GM12878 (cell line): ENCODE results near the gene LRP1. TPM values are rescaled to one million over a fixed set of nuclear protein-coding genes. Genes with fewer than 3 reads are reported as not detected.
A peak's percentile ranks its signal among the peaks of the same experiment; 100 is the strongest.

Experiments used
- BCL11A ChIP-seq: IDR thresholded peaks from 2 replicates; pipeline ENCODE4 v1.6.1; 2011; ENCODE audit warnings: low read depth, low read length
- CBX3 ChIP-seq: fragments of 200-600 bp; sonication (generic); IDR thresholded peaks from 2 replicates; pipeline ENCODE4 v1.6.1; 2016; ENCODE audit warnings: low read depth, borderline replicate concordance
- CBX5 ChIP-seq: sonication (generic); IDR thresholded peaks from 2 replicates; pipeline ENCODE4 v1.6.1; 2016; ENCODE audit warnings: low read depth, moderate library complexity, mild to moderate bottlenecking, inconsistent platforms
- CEBPB ChIP-seq, 2 experiments: fragments of 150-350 bp in 1 of 2; IDR thresholded peaks; 2 replicates each; pipeline ENCODE4 v1.6.1; 2012 to 2014; ENCODE audit warnings: low read depth in 2 of 2, low read length in 2 of 2, borderline replicate concordance in 1 of 2, inconsistent platforms in 1 of 2
- CHD1 ChIP-seq: IDR thresholded peaks from 2 replicates; pipeline ENCODE4 v1.6.1; 2012; ENCODE audit warnings: low read depth, low read length, improper control_type of control experiment
- EED ChIP-seq: sonication (generic); IDR thresholded peaks from 2 replicates; pipeline ENCODE4 v1.6.1; 2016; ENCODE audit warnings: antibody characterized with exemption, low read depth
- JUND ChIP-seq: IDR thresholded peaks from 2 replicates; pipeline ENCODE4 v1.6.1; 2012; ENCODE audit warnings: low read depth, mild to moderate bottlenecking, low read length, improper control_type of control experiment, moderate library complexity
- KDM1A ChIP-seq: fragments of 200-600 bp; sonication (generic); IDR thresholded peaks from 2 replicates; pipeline ENCODE4 v1.6.1; 2016; ENCODE audit warnings: borderline replicate concordance
- KLF5 ChIP-seq: fragments of 450-650 bp; IDR thresholded peaks from 2 replicates; pipeline ENCODE4 v1.6.1; 2014; ENCODE audit warnings: mild to moderate bottlenecking; ENCODE audit not compliant: partially characterized antibody
- MYB ChIP-seq: fragments of 150-350 bp; IDR thresholded peaks from 2 replicates; pipeline ENCODE4 v1.6.1; 2014; ENCODE audit warnings: mild to moderate bottlenecking, low read depth, low read length, borderline replicate concordance
- POLR2AphosphoS2 ChIP-seq: IDR thresholded peaks from 2 replicates; pipeline ENCODE4 v1.6.1; 2011; ENCODE audit warnings: low read depth, mild to moderate bottlenecking, low read length, improper control_type of control experiment, moderate library complexity
- RFX5 ChIP-seq: IDR thresholded peaks from 2 replicates; pipeline ENCODE4 v1.6.1; 2011; ENCODE audit warnings: low read depth, low read length, improper control_type of control experiment
- RUNX3 ChIP-seq: IDR thresholded peaks from 2 replicates; pipeline ENCODE4 v1.6.1; 2012; ENCODE audit warnings: low read length, inconsistent platforms
- SREBF2 ChIP-seq: IDR thresholded peaks from 2 replicates; pipeline ENCODE4 v1.6.1; 2012; ENCODE audit warnings: mild to moderate bottlenecking, low read length
- TAF1 ChIP-seq: IDR thresholded peaks from 2 replicates; pipeline ENCODE4 v1.6.1; 2011; ENCODE audit warnings: mild to moderate bottlenecking, low read depth, low read length, borderline replicate concordance
- TBL1XR1 ChIP-seq: IDR thresholded peaks from 2 replicates; pipeline ENCODE4 v1.6.1; 2012; ENCODE audit warnings: low read depth, low read length, improper control_type of control experiment
- TCF12 ChIP-seq: IDR thresholded peaks from 2 replicates; pipeline ENCODE4 v1.6.1; 2011; ENCODE audit warnings: low read depth, mild to moderate bottlenecking, low read length
- ZBED1 ChIP-seq: IDR thresholded peaks from 2 replicates; pipeline ENCODE4 v1.6.1; 2016; ENCODE audit warnings: borderline replicate concordance
- polyA plus RNA-seq, 11 experiments: library from polyadenylated mRNA; depleted of rRNA in 4 of 11; unstranded in 6 of 11; stranded (reverse) in 5 of 11; fragments of >200 nt; fragmentation: Nextera tagmentation in 4 of 11; fragmentation: Illumina TruSeq in 1 of 11; extraction: Ambion mirVana in 4 of 11; extraction: Trizol in 1 of 11; gene quantifications; 1 replicate in 1 of 11; 2 replicates in 10 of 11; pipeline versions ENCODE4 v1.2.1 to v1.2.3, GENCODE V29; 2011 to 2016; ENCODE audit warnings: inconsistent platforms in 2 of 11, missing spikeins in 2 of 11, low read depth in 1 of 11
- total RNA-seq, 4 experiments: library from RNA; depleted of rRNA in 3 of 4; stranded (reverse); fragments of >200 nt in 3 of 4; fragmentation: Illumina TruSeq in 1 of 4; extraction: Trizol in 1 of 4; gene quantifications; 2 replicates each; pipeline versions ENCODE4 v1.2.1 to v1.2.3, GENCODE V29; 2013 to 2021
- TF ChIP-seq, protein P1 (sequence below): fragments of 450-650 bp; IDR thresholded peaks from 2 replicates; pipeline ENCODE4 v1.6.1; 2018; ENCODE audit warnings: mild to moderate bottlenecking, low read depth, moderate library complexity; ENCODE audit not compliant: partially characterized antibody
- TF ChIP-seq, protein P2 (sequence below): fragments of 450-650 bp; IDR thresholded peaks from 2 replicates; pipeline ENCODE4 v1.6.1; 2014; ENCODE audit warnings: mild to moderate bottlenecking
- TF ChIP-seq, protein P3 (sequence below): fragments of 450-650 bp; conservative IDR thresholded peaks from 2 replicates; pipeline ENCODE4 v1.6.1; 2017; ENCODE audit warnings: mild to moderate bottlenecking, moderate library complexity
- TF ChIP-seq, protein P4 (sequence below): fragments of 450-650 bp; IDR thresholded peaks from 2 replicates; pipeline ENCODE4 v1.6.1; 2016; ENCODE audit warnings: mild to moderate bottlenecking

The LRP1 gene
- total and polyA plus RNA-seq, 10 of the 15 experiments (the other 5 are each of a cell fraction or from before 2014, with no cell fraction given), result under 0.01 to 1.1 (median 0.20) TPM; not detected in 2

DNA sequence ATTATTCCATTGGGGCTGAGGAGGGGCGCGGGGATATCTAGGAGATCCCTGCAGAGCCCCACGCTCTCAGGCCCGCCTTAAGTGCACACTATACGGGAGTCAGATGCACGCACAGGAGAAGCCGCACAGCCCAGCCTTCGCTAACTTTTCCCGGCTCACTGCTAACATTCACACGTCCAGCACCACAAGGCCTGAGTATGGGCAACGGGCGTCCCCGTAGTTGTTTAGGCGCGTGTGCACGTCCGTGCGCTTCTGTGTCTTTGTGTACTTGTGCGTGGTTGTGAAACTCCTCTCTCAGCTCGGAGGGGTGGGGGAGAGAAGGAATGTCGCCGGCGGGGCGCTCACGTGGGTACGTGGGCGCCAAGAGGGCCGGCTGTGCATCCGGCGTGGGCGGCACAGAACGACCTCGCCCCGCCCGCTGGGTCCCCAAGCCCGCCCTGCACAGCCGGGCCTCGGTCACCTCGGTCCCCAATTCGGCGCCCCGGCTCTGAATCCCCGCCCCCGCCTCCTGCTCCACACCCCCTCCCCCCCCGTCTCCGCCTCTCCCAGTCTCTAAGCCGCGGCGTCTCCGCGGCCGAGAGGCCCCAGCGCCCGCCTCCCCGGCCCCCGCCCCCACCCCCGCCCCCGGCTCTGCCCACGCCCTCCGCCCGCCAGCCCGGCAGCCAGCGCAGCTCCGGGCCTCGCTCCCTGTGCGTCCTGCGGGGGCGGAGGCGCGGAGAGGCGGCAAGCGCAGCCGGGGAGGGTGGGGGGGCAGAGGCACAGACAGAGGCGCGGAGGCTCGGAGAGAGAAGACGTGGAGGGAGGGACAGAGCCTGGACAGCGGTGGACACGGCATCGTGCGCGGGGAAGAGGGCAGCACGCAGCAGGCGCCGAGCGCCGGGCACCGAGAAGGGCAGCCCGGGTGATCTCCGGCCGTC, 39.7 kb upstream of the LRP1 start, which contains the start of gene NAB2 (continued):
- TF ChIP-seq MYB (no peak), CHD1 (no peak; the same call in 1 of the 2 replicates), CBX3 (no peak), KLF5 (peak; percentile 73), RFX5 (no peak), POLR2AphosphoS2 (no peak), SREBF2 (no peak), ZBED1 (peak; percentile 57; the same call in 1 of the 2 replicates), CBX5 (no peak), EED (no peak; the same call in none of the 2 replicates), CEBPB (IDR thresholded peaks at IDR 0.05; ENCODE audit: borderline replicate concordance in 1 of 2, low read depth in 2 of 2, low read length in 2 of 2) (no peak), TCF12 (0 out of 2 replicates have a peak, but pooled peaks have one; percentile 51), TBL1XR1 (no peak), JUND (no peak), KDM1A (no peak), RUNX3 (no peak), TAF1 (peak; percentile 71), BCL11A (no peak)
- TF ChIP-seq, protein P1, sequence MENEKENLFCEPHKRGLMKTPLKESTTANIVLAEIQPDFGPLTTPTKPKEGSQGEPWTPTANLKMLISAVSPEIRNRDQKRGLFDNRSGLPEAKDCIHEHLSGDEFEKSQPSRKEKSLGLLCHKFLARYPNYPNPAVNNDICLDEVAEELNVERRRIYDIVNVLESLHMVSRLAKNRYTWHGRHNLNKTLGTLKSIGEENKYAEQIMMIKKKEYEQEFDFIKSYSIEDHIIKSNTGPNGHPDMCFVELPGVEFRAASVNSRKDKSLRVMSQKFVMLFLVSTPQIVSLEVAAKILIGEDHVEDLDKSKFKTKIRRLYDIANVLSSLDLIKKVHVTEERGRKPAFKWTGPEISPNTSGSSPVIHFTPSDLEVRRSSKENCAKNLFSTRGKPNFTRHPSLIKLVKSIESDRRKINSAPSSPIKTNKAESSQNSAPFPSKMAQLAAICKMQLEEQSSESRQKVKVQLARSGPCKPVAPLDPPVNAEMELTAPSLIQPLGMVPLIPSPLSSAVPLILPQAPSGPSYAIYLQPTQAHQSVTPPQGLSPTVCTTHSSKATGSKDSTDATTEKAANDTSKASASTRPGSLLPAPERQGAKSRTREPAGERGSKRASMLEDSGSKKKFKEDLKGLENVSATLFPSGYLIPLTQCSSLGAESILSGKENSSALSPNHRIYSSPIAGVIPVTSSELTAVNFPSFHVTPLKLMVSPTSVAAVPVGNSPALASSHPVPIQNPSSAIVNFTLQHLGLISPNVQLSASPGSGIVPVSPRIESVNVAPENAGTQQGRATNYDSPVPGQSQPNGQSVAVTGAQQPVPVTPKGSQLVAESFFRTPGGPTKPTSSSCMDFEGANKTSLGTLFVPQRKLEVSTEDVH, result no peak
- TF ChIP-seq, protein P2, sequence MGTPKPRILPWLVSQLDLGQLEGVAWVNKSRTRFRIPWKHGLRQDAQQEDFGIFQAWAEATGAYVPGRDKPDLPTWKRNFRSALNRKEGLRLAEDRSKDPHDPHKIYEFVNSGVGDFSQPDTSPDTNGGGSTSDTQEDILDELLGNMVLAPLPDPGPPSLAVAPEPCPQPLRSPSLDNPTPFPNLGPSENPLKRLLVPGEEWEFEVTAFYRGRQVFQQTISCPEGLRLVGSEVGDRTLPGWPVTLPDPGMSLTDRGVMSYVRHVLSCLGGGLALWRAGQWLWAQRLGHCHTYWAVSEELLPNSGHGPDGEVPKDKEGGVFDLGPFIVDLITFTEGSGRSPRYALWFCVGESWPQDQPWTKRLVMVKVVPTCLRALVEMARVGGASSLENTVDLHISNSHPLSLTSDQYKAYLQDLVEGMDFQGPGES, result no peak
- TF ChIP-seq, protein P3, sequence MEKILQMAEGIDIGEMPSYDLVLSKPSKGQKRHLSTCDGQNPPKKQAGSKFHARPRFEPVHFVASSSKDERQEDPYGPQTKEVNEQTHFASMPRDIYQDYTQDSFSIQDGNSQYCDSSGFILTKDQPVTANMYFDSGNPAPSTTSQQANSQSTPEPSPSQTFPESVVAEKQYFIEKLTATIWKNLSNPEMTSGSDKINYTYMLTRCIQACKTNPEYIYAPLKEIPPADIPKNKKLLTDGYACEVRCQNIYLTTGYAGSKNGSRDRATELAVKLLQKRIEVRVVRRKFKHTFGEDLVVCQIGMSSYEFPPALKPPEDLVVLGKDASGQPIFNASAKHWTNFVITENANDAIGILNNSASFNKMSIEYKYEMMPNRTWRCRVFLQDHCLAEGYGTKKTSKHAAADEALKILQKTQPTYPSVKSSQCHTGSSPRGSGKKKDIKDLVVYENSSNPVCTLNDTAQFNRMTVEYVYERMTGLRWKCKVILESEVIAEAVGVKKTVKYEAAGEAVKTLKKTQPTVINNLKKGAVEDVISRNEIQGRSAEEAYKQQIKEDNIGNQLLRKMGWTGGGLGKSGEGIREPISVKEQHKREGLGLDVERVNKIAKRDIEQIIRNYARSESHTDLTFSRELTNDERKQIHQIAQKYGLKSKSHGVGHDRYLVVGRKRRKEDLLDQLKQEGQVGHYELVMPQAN, result peak; percentile 68
- TF ChIP-seq, protein P4, sequence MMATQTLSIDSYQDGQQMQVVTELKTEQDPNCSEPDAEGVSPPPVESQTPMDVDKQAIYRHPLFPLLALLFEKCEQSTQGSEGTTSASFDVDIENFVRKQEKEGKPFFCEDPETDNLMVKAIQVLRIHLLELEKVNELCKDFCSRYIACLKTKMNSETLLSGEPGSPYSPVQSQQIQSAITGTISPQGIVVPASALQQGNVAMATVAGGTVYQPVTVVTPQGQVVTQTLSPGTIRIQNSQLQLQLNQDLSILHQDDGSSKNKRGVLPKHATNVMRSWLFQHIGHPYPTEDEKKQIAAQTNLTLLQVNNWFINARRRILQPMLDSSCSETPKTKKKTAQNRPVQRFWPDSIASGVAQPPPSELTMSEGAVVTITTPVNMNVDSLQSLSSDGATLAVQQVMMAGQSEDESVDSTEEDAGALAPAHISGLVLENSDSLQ, result no peak; the same call in 1 of the 2 replicates
